Measurements from ENCODE around the gene TBKBP1. TPM values are rescaled to one million over a fixed set of nuclear protein-coding genes. Genes with fewer than 3 reads are reported as not detected.

Gene TBKBP1
- total RNA-seq, 2 experiments from 2014 or later, result 8.0 to 8.9 TPM

GRCh38 chr17:47704116-47704515 lies 10.2 kb downstream of the TBKBP1 start:
- peak; percentile 63 for DNase-seq

GRCh38 chr17:47704736-47705135 lies 10.8 kb downstream of the TBKBP1 start:
- no peaks in the 10 kb centered on the region for H3K36me3 Mint-ChIP-seq
- H3K9me3 Mint-ChIP-seq, result no peaks in the 10 kb centered on the region
- H3K27me3 Mint-ChIP-seq, result no peaks in the 10 kb centered on the region
- POLR2A ChIA-PET, result interaction anchor here (0.6 to 2.8 kb wide), 5 partner anchors 10 to 47 kb away, joined by 3 to 19 read pairs (median 3); partner anchors contain the start of gene TBX21
- DNase-seq, result peak; percentile 35
- peak overlapping the region; percentile 64 for H3K4me3 Mint-ChIP-seq
- peak overlapping the region; percentile 82 for H3K27ac Mint-ChIP-seq
- H3K4me1 Mint-ChIP-seq, result peaks cover 64% of the 10 kb centered on the region
- no peak for ATAC-seq (ENCODE audit: low read depth)

More at GRCh38 chr17:47704116-47704515, 10.2 kb downstream of the TBKBP1 start:
- peak overlapping the region; percentile 72 for H3K4me3 Mint-ChIP-seq
- peaks cover 67% of the 10 kb centered on the region for H3K4me1 Mint-ChIP-seq
- no peaks in the 10 kb centered on the region for H3K9me3 Mint-ChIP-seq
- no peaks in the 10 kb centered on the region for H3K36me3 Mint-ChIP-seq
- no peak for ATAC-seq (ENCODE audit: low read depth)
- H3K27me3 Mint-ChIP-seq, result no peaks in the 10 kb centered on the region
- H3K27ac Mint-ChIP-seq, result peak overlapping the region; percentile 82
- POLR2A ChIA-PET, result interaction anchor here (0.6 to 2.8 kb wide), 6 partner anchors 10 to 48 kb away, joined by 3 to 19 read pairs (median 4); partner anchors contain the start of gene TBX21

GRCh38 chr17:47705536-47706530 lies 11.9 kb downstream of the TBKBP1 start:
- Mint-ChIP-seq H3K9me3 (no peaks in the 10 kb centered on the region), H3K36me3 (no peaks in the 10 kb centered on the region), H3K4me3 (peak overlapping the region; percentile 64), H3K4me1 (peaks cover 61% of the 10 kb centered on the region), H3K27ac (peak overlapping the region; percentile 82), H3K27me3 (no peaks in the 10 kb centered on the region)
- POLR2A ChIA-PET, result interaction anchor here (0.6 to 3.4 kb wide), 9 partner anchors 11 to 1495 kb away, joined by 3 to 27 read pairs (median 8); partner anchors contain the start of genes KPNB1 and TBX21
- ATAC-seq (ENCODE audit: low read depth), result peak; percentile 11
- DNase-seq, result no peak

- POLR2A ChIA-PET, result interaction anchor here (1.1 to 3.4 kb wide), 9 partner anchors 9 to 83 kb away, joined by 3 to 27 read pairs (median 8); partner anchors contain the start of gene TBX21
- Mint-ChIP-seq H3K4me1 (peaks cover 56% of the 10 kb centered on the region), H3K4me3 (peak overlapping the region; percentile 64), H3K9me3 (no peaks in the 10 kb centered on the region), H3K36me3 (no peaks in the 10 kb centered on the region), H3K27me3 (no peaks in the 10 kb centered on the region), H3K27ac (peak overlapping the region; percentile 82)
- no peak for DNase-seq
- no peak for ATAC-seq (ENCODE audit: low read depth)
Observed at GRCh38 chr17:47707056-47707804, 13.3 kb downstream of the TBKBP1 start.

- no peak for DNase-seq
- POLR2A ChIA-PET, result interaction anchor here (1.1 to 3.4 kb wide), 7 partner anchors 9 to 82 kb away, joined by 3 to 27 read pairs (median 9); partner anchors contain the start of gene TBX21
- Mint-ChIP-seq H3K36me3 (no peaks in the 10 kb centered on the region), H3K27me3 (no peaks in the 10 kb centered on the region), H3K4me3 (no peak overlapping the region), H3K4me1 (peaks cover 54% of the 10 kb centered on the region), H3K9me3 (no peaks in the 10 kb centered on the region), H3K27ac (no peak overlapping the region)
- ATAC-seq (ENCODE audit: low read depth), result no peak
Observed at GRCh38 chr17:47707884-47708283, 13.9 kb downstream of the TBKBP1 start.

GRCh38 chr17:47708312-47708863 lies 14.4 kb downstream of the TBKBP1 start:
- peaks cover 52% of the 10 kb centered on the region for H3K4me1 Mint-ChIP-seq
- H3K9me3 Mint-ChIP-seq, result no peaks in the 10 kb centered on the region
- no peak for ATAC-seq (ENCODE audit: low read depth)
- POLR2A ChIA-PET, result interaction anchor here (1.1 to 3.4 kb wide), 6 partner anchors 10 to 82 kb away, joined by 3 to 27 read pairs (median 8); partner anchors contain the start of gene TBX21
- no peaks in the 10 kb centered on the region for H3K36me3 Mint-ChIP-seq
- DNase-seq, result no peak
- H3K4me3 Mint-ChIP-seq, result no peak overlapping the region
- H3K27ac Mint-ChIP-seq, result no peak overlapping the region
- H3K27me3 Mint-ChIP-seq, result no peaks in the 10 kb centered on the region

GRCh38 chr17:47708864-47709541 lies 15.0 kb downstream of the TBKBP1 start:
- Mint-ChIP-seq H3K27ac (no peak overlapping the region), H3K9me3 (no peaks in the 10 kb centered on the region), H3K36me3 (no peaks in the 10 kb centered on the region), H3K4me3 (no peak overlapping the region), H3K27me3 (no peaks in the 10 kb centered on the region), H3K4me1 (peaks cover 49% of the 10 kb centered on the region)
- DNase-seq (no peak), ATAC-seq (ENCODE audit: low read depth) (no peak)
- POLR2A ChIA-PET, result interaction anchor here (3.1 to 3.4 kb wide), 2 partner anchors 10 to 12 kb away, joined by 9 to 27 read pairs; no protein-coding TSS in a partner anchor

GRCh38 chr17:47709594-47709993 lies 15.6 kb downstream of the TBKBP1 start:
- ATAC-seq (ENCODE audit: low read depth) (no peak), DNase-seq (no peak)
- peaks cover 49% of the 10 kb centered on the region for H3K4me1 Mint-ChIP-seq
- no peaks in the 10 kb centered on the region for H3K27me3 Mint-ChIP-seq
- H3K36me3 Mint-ChIP-seq, result no peaks in the 10 kb centered on the region
- no peaks in the 10 kb centered on the region for H3K9me3 Mint-ChIP-seq
- H3K27ac Mint-ChIP-seq, result no peak overlapping the region
- H3K4me3 Mint-ChIP-seq, result no peak overlapping the region
- POLR2A ChIA-PET, result no interaction called here

- Mint-ChIP-seq H3K36me3 (no peaks in the 10 kb centered on the region), H3K4me1 (peaks cover 46% of the 10 kb centered on the region), H3K27me3 (no peaks in the 10 kb centered on the region), H3K9me3 (no peaks in the 10 kb centered on the region), H3K27ac (no peak overlapping the region), H3K4me3 (no peak overlapping the region)
- POLR2A ChIA-PET, result no interaction called here
- ATAC-seq (ENCODE audit: low read depth), result no peak
- DNase-seq, result no peak
Observed at GRCh38 chr17:47711366-47712099, 17.6 kb downstream of the TBKBP1 start.

GRCh38 chr17:47712330-47713023 lies 18.5 kb downstream of the TBKBP1 start:
- no peak for ATAC-seq (ENCODE audit: low read depth)
- POLR2A ChIA-PET, result interaction anchor here (0.5 kb wide), 1 partner anchor 20 kb away, joined by 3 read pairs; no protein-coding TSS in a partner anchor

GRCh38 chr17:47713980-47714700 lies 20.2 kb downstream of the TBKBP1 start:
- no peak overlapping the region for H3K4me3 Mint-ChIP-seq
- DNase-seq, result no peak

More at GRCh38 chr17:47712330-47713023, 18.5 kb downstream of the TBKBP1 start:
- Mint-ChIP-seq H3K4me1 (peaks cover 45% of the 10 kb centered on the region), H3K9me3 (no peaks in the 10 kb centered on the region), H3K36me3 (no peaks in the 10 kb centered on the region), H3K27ac (no peak overlapping the region), H3K4me3 (no peak overlapping the region), H3K27me3 (no peaks in the 10 kb centered on the region)
- DNase-seq, result no peak

More at GRCh38 chr17:47713980-47714700, 20.2 kb downstream of the TBKBP1 start:
- Mint-ChIP-seq H3K27ac (peak overlapping the region; percentile 17), H3K4me1 (peaks cover 59% of the 10 kb centered on the region), H3K36me3 (no peaks in the 10 kb centered on the region), H3K27me3 (no peaks in the 10 kb centered on the region), H3K9me3 (no peaks in the 10 kb centered on the region)
- ATAC-seq (ENCODE audit: low read depth), result no peak
- POLR2A ChIA-PET, result interaction anchor here (1.2 to 1.3 kb wide), 3 partner anchors 10 to 19 kb away, joined by 3 to 4 read pairs (median 4); no protein-coding TSS in a partner anchor
